K562 (cell line): ENCODE data around the gene PIKFYVE.

ENCODE experiments used
- ATF7 ChIP-seq: fragments of 450-650 bp; IDR thresholded peaks from 2 replicates; pipeline ENCODE4 v1.7.1; 2014; ENCODE audit warnings: mild to moderate bottlenecking, moderate library complexity
- ETV5 ChIP-seq: sonication (generic); formaldehyde crosslinking; IDR thresholded peaks from 2 replicates; pipeline ENCODE4 v1.4.0; 2020; ENCODE audit warnings: low read depth, mild to moderate bottlenecking, missing genetic modification reagents
- GATA2 ChIP-seq: sonication (generic); formaldehyde crosslinking; IDR thresholded peaks from 2 replicates; pipeline ENCODE4 v1.4.0; 2020; ENCODE audit warnings: mild to moderate bottlenecking, missing genetic modification reagents
- TAF1 ChIP-seq: IDR thresholded peaks from 2 replicates; pipeline ENCODE4 v1.6.1; 2011; ENCODE audit warnings: mild to moderate bottlenecking, low read length, moderate library complexity; ENCODE audit not compliant: insufficient read depth, control insufficient read depth, severe bottlenecking; ENCODE audit errors: extremely low read depth
- ZNF174 ChIP-seq: fragments of 250-450 bp; sonication (Bioruptor Pico); IDR thresholded peaks from 2 replicates; pipeline ENCODE4 v1.4.0; 2020; ENCODE audit warnings: mild to moderate bottlenecking

GRCh38 chr2:208279236-208279635, 13.2 kb downstream of the PIKFYVE start:
- TF ChIP-seq GATA2 (no peak), ATF7 (no peak), TAF1 (no peak), ZNF174 (CRISPR knock-in tag) (no peak), ETV5 (CRISPR knock-in tag) (no peak)
